ENCODE measurements around the gene CYP4F2.

DNA sequence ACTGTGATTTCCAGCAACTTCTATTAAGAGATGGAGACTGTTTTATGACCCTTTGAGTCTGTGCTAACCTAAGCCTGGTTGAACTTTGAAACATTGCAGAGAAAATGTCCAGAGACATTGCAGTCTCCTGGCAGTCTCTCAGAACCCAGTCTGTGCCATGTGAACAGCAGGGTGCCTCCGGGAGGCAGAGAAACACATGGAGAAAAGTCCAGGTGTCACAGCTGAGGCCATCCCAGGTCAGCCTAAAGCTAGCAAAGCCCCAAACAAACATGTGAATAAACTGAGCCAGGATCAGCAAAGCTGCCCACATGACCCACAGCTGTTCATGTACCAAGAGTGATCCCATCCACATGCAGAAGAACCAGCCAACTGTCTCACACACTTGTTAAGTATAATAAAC lies 28.6 kb upstream of the CYP4F2 start:
- TF ChIP-seq, protein P1, sequence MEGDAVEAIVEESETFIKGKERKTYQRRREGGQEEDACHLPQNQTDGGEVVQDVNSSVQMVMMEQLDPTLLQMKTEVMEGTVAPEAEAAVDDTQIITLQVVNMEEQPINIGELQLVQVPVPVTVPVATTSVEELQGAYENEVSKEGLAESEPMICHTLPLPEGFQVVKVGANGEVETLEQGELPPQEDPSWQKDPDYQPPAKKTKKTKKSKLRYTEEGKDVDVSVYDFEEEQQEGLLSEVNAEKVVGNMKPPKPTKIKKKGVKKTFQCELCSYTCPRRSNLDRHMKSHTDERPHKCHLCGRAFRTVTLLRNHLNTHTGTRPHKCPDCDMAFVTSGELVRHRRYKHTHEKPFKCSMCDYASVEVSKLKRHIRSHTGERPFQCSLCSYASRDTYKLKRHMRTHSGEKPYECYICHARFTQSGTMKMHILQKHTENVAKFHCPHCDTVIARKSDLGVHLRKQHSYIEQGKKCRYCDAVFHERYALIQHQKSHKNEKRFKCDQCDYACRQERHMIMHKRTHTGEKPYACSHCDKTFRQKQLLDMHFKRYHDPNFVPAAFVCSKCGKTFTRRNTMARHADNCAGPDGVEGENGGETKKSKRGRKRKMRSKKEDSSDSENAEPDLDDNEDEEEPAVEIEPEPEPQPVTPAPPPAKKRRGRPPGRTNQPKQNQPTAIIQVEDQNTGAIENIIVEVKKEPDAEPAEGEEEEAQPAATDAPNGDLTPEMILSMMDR (conservative IDR thresholded peaks at IDR 0.05 in 1 of 2, IDR thresholded peaks at IDR 0.05 in 1 of 2; ENCODE audit: extremely low read depth in 1 of 2, insufficient read depth in 1 of 2, low read depth in 1 of 2, low read length in 2 of 2), result no peak
- no peak for TF ChIP-seq EZH2 (IDR thresholded peaks at IDR 0.05; ENCODE audit: borderline replicate concordance, low read length)

Measured in mammary epithelial cell (primary cell).